ENCODE results near the gene ZNRF1.

ZNRF1 gene

DNA sequence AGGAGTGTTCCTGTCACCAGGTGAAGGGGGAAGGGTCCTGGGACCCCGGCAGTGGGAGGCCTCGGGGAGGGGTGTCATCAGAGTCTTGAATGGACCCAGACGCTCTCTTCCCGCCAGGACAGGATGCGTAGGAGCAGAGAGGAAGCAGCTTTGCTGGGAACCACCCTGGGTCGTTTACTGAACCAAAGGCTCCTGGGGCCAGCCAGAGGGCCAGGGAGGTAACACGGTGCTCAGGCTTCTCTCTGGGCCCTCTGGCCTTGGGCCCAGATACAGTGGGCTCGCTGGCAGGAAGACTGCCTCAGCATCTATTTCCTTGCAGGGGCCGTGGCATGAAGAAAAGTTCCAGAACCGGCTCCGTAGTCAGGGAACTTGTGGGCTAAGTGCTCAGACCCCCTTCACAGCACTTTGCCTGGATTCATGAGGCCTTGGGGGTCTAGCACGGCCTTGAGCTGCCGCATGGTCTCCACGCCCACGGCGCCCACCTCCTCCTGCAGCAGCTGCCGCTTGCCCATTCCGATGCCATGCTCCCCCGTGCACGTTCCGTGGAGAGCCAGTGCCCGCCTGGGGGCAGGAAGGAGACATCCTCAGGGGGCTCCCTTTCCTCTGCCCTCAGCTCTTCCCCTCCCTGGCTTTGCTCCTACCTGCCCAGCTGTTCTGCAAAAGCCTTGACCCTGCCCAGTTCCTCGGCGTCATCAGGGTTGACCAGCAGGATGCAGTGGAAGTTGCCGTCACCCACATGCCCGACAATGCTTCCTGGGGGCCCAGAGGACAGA, 113.3 kb downstream of the ZNRF1 start:
- in situ Hi-C loops (cut with MboI; ENCODE audit: low sequenced_read_pairs), result no loop called here
- Histone ChIP-seq H3K4me3 (no peak overlapping the region), H3K9me3 (no peaks in the 10 kb centered on the region), H3K36me3 (replicated peaks) (no peaks in the 10 kb centered on the region), H3K4me1 (peaks cover 9% of the 10 kb centered on the region), H3K27me3 (ENCODE audit: low read depth) (no peaks in the 10 kb centered on the region)
- DNase-seq (ENCODE audit: low spot score in 2 of 2), result no peak

DNA sequence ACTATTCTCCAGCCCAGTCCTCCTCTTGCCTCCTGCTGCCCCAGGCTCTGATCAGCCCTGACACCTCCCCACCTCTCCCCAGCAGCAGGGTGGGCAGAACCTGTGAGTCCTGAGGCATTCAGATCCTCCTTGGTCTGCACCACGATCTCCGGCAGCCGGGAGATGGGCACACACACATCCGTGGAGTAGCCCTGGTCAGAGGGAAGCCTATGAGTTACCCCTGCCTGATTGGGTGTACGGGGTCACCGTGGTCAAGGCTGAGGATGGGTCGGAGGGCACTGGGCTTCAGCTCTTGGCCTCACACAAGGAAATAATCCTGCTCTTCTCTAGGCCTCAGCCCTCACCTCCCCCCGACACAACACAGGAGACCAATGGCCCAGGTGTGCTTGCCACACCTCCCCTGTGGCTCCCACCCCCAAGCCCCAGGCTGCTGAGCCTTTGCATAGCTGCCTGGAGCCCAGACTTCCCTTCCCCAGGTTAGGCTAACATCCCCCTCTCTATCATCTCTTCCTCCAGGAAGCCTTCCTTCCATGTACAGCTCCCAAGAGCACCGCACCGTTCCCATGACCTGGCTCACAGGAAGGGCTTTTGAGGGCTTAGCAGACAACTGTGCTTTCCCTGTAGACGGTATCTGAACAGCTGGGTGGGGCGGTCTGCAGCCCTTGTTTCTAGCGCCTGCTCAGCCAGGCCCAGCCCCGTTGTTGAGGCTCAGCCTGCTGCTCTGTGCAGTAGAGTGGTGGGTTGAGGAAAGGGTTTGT, 114.1 kb downstream of the ZNRF1 start:
- Histone ChIP-seq H3K4me3 (no peak overlapping the region), H3K27me3 (ENCODE audit: low read depth) (no peaks in the 10 kb centered on the region), H3K36me3 (replicated peaks) (no peaks in the 10 kb centered on the region), H3K4me1 (peaks cover 9% of the 10 kb centered on the region), H3K9me3 (no peaks in the 10 kb centered on the region)
- DNase-seq (ENCODE audit: low spot score in 2 of 2), result no peak
- in situ Hi-C loops (cut with MboI; ENCODE audit: low sequenced_read_pairs), result no loop called here

DNA sequence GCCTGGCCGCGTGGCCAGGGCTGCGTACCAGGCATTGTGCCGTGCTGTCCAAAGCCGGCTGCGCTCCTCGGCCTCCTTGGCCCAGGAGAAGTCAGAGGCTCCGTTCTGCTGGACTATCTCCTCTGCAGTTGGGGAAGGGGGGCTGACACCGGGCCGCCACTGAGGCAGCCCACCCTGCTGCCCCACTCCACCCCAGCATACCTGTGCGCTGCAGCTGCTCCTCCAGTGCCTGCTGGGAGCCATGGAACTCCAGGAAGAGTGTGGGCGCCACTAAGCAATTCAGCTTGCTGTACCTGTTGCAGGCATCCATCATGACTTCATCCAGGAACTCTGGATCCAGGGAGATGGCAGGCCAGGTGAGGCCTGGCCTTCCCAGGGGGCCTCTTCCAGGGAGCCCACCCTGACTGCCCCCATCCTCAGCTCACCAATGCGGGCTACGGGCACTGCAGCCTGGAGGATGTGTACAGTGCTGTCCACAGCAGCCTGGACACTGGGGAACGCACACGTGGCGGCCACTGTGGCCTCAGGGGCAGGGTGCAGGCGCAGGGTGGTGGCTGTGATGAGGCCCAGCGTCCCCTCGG, 114.8 kb downstream of the ZNRF1 start:
- Histone ChIP-seq H3K9me3 (no peaks in the 10 kb centered on the region), H3K4me1 (peaks cover 9% of the 10 kb centered on the region), H3K27me3 (ENCODE audit: low read depth) (no peaks in the 10 kb centered on the region), H3K36me3 (replicated peaks) (no peaks in the 10 kb centered on the region), H3K4me3 (no peak overlapping the region)
- no peak for DNase-seq (ENCODE audit: low spot score in 2 of 2)
- in situ Hi-C loops (cut with MboI; ENCODE audit: low sequenced_read_pairs), result no loop called here

DNA sequence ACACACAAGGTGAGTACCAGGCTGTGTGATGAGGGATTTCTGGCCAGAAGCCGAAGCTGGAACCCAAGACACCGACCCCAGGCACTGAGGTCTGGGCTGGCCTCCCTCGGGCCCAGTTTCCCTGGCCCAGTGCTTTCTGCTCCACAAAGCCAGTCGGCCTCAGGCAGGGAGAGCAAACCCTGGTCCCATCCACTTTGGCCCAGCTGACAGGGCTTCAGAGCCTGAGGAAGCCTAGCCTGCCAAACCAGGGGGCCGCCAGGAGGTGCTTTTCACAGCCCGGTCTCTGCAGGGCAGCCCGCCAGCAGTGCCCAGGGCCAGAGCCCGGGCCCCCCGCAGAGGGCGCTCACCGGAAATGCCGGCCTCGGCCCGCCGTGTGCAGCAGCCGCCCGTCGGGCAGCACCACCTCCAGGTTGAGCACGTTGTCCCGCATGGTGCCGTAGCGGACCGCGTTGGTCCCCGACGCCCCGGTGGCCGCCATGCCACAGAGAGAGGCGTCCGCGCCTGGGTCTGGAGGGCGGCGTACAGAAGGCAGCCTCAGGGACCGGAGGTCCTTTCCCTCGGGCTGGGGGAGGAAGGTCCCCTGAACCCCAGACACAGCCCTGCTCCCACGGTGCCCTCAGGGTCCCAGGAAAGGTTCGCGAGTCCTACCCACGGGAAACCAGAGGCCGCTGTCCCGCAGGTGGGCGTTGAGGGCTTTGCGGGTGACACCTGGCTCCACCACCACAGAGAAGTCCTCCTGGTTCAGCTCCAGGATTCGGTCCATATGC, 115.5 kb downstream of the ZNRF1 start:
- no peaks in the 10 kb centered on the region for H3K27me3 ChIP-seq (ENCODE audit: low read depth)
- no peaks in the 10 kb centered on the region for H3K9me3 ChIP-seq
- H3K4me1 ChIP-seq, result peaks cover 9% of the 10 kb centered on the region
- in situ Hi-C loops (cut with MboI; ENCODE audit: low sequenced_read_pairs), result no loop called here
- H3K36me3 ChIP-seq (replicated peaks), result no peaks in the 10 kb centered on the region
- no peak for DNase-seq (ENCODE audit: low spot score in 2 of 2)
- H3K4me3 ChIP-seq, result no peak overlapping the region

DNA sequence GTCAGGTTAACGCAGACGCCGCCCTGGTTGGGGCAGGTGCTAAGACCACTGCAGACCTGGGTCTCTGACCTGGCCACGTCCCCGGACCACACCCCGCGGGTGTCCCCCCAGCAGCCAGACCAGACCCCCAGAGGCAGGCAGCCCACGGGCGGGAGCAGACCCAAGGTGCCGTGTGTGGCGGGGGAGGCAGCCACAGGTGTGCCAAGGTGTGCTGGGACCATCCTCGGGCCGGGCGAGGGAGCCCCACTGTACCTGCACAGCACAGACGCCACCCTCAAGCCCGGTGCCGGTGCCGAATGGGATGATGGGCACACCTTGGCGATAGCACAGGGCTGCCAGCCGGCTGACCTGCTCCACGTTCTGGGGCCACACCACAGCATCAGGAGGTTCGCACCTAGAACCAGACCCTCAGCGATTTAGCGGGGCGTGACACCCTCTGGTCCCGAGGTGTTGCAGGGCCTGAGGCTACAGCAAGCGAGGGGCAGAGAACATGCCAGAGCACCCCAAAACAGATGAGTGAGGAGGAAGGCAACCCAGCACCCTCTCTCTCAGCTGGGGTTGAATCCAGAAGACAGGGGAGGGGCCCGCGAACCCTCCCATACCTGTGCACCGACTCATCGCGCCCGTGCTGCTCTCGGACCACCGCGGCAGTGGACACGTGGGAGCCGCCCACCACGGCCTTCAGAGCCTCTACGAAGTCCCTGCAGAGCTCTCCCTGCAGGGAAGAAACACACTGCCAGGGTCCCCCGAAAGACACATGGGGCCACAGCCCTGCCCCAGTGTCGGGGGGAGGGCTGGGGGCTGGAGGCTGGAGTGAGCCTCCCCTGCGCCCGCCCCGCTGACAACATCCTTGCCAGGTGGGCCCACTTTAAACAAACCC, 116.4 kb downstream of the ZNRF1 start:
- in situ Hi-C loops (cut with MboI; ENCODE audit: low sequenced_read_pairs), result no loop called here
- H3K36me3 ChIP-seq (replicated peaks), result no peaks in the 10 kb centered on the region
- H3K4me1 ChIP-seq, result peaks cover 9% of the 10 kb centered on the region
- DNase-seq (ENCODE audit: low spot score in 2 of 2), result no peak
- no peaks in the 10 kb centered on the region for H3K9me3 ChIP-seq
- no peaks in the 10 kb centered on the region for H3K27me3 ChIP-seq (ENCODE audit: low read depth)
- no peak overlapping the region for H3K4me3 ChIP-seq

DNA sequence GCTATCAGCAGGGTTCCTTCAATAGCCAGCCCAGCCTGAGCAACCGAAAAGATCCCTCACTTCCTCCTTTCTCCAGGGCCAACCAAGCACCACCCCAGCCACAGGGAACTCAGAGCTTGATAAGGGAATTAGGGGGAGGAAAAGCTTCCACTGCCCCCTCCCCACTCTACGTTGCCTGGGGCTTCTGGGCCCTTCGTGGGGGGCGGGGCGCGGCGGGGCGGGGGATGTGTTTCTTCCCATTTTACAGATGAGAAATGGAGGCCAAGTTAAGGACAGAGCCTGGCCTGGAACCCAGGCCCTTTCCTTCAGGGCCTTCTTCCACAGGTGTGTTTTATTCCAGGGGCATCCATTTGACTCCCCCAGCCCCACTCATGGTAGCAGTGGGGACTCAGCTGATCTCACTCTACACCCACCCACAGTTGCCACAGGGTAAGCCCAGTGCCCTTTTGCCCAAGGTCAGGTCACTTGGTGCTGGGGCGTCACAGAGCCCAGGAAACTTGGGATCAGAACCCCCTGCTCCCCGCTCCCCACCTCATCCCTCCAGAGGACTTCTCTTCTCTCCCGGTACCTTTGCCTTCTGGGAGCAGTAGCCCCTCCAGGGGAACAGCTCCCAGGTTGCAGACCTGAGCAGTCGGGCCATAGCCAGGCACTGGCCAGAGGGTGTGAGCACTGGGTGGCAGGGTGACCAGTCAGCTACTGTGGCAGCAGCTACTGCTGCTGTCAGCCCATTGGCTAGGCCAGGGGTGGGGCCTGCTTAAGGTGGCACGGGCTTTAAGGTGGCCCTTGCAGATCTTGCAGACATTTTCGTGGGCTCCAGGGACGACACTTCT, 117.5 kb downstream of the ZNRF1 start, which contains the start of gene LDHD:
LDHD (minus strand) TSS at position 700 of the 830 bp plus-strand sequence; CDS start at position 640, 60 bp downstream.
- in situ Hi-C loops (cut with MboI; ENCODE audit: low sequenced_read_pairs), result no loop called here
- Histone ChIP-seq H3K4me1 (peaks cover 9% of the 10 kb centered on the region), H3K4me3 (peak within 1 kb of the TSS; percentile 25), H3K36me3 (replicated peaks) (no peaks in the 10 kb centered on the region), H3K9me3 (no peaks in the 10 kb centered on the region), H3K27me3 (ENCODE audit: low read depth) (no peaks in the 10 kb centered on the region)
- peak; percentile 67 to 85 for DNase-seq (ENCODE audit: low spot score in 2 of 2)

DNA sequence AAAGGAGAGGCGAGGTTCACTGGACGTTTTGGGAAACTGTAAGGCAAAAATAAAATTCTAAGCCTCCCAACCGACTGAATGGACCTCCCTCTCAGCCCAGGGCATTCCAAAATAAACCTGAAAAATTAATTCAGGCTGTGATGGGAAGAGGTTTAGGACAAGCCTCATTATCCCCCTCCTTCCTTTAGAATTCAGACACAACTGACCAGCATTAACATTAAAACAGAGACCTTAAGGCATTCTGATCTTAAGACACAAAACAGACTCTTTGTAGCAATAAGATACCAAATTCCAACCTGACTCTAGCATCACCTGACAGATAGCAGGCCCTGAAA, 118.1 kb downstream of the ZNRF1 start:
- in situ Hi-C loops (cut with MboI; ENCODE audit: low sequenced_read_pairs), result no loop called here
- DNase-seq (ENCODE audit: low spot score in 2 of 2), result peak in 1 of 2 experiments; percentile 31
- no peaks in the 10 kb centered on the region for H3K27me3 ChIP-seq (ENCODE audit: low read depth)
- peaks cover 1% of the 10 kb centered on the region for H3K9me3 ChIP-seq
- H3K4me3 ChIP-seq, result no peak overlapping the region; the same call in 1 of the 2 replicates
- H3K4me1 ChIP-seq, result peaks cover 9% of the 10 kb centered on the region
- no peaks in the 10 kb centered on the region for H3K36me3 ChIP-seq (replicated peaks)

DNA sequence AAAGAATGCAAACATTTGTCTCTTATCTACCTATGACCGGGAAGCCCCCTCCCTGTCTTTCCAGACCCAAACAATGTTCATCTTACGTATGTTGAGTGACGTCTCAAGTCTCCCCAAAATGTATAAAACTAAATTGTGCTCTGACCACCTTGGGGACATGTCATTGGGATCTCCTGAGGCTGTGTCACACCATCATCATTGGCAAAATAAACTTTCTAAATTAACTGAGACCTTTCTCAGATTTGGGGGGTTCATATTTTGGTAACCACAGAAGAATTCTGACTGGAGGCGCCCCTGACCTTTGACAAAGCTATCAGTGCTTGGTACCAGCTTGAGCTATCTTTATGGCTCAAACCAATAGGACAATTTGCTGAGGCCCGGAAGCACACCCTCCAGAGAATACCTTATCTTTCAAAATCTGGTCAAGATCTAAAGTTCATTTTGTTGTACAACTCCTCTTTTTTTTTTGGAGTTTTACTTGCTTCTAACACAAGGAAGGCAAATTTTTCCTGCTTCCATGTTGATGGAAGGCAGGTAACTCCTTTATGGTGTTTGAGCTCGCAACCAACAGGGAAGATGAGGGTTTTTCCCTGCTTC, 120.2 kb downstream of the ZNRF1 start:
- in situ Hi-C loops (cut with MboI; ENCODE audit: low sequenced_read_pairs), result no loop called here
- no peaks in the 10 kb centered on the region for H3K27me3 ChIP-seq (ENCODE audit: low read depth)
- no peak for DNase-seq (ENCODE audit: low spot score in 2 of 2)
- peaks cover 9% of the 10 kb centered on the region for H3K9me3 ChIP-seq
- no peak overlapping the region for H3K4me3 ChIP-seq
- peaks cover 9% of the 10 kb centered on the region for H3K4me1 ChIP-seq
- H3K36me3 ChIP-seq (replicated peaks), result no peaks in the 10 kb centered on the region

DNA sequence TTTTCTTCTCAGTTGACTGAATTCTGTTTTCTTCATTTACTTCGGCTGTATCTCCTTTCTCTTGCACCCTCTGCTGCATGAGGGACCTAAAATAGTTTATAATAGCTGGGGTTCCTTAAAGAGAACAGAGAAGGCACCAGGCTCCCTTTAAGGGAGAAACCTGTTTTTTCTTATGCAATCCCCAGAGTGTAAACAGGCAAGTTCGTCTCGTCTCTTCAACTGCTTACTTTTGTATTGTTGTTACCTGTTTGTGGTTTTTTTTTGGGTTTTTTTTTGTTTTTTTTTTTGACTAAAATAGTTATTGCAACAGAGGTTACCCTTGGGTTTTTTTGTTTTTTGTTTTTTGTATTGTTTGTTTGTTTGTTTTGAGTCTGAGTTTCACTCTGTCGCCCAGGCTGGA, 121.4 kb downstream of the ZNRF1 start:
- Histone ChIP-seq H3K27me3 (ENCODE audit: low read depth) (no peaks in the 10 kb centered on the region), H3K9me3 (peaks cover 9% of the 10 kb centered on the region), H3K4me3 (no peak overlapping the region), H3K4me1 (peaks cover 9% of the 10 kb centered on the region), H3K36me3 (replicated peaks) (no peaks in the 10 kb centered on the region)
- DNase-seq (ENCODE audit: low spot score in 2 of 2), result no peak
- in situ Hi-C loops (cut with MboI; ENCODE audit: low sequenced_read_pairs), result no loop called here

DNA sequence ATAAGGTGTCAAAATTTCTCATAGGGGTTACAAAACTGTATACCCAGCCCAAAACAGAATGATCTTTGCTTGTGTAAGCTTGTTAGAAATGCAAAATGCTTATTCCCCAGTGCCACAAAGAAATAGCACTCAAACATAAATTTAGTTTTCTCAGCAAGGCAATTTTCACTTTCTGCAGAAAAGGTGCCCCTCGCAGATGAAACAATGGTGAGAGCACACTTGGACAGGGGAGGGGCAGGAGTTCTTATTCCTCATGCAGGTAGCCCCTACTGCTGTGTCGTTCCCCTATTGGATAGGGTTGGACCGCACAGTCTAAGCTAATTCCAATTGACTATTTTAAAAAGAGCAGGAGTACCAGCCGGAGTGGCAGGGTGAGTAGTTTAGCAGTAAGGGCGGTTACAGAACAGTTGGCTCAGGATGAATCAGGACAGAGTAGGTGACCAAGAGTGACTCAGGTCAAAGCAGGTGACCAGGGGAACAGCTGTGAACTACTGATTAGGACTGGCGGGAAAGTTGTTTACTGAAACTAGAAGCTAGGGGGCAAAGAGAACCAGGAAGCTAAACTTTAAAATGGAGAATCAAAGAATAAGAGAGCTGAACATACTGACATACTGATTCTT, 123.2 kb downstream of the ZNRF1 start:
- in situ Hi-C loops (cut with MboI; ENCODE audit: low sequenced_read_pairs), result no loop called here
- Histone ChIP-seq H3K4me3 (no peak overlapping the region), H3K4me1 (peaks cover under 1% of the 10 kb centered on the region), H3K27me3 (ENCODE audit: low read depth) (no peaks in the 10 kb centered on the region), H3K9me3 (peaks cover 9% of the 10 kb centered on the region), H3K36me3 (replicated peaks) (no peaks in the 10 kb centered on the region)
- DNase-seq (ENCODE audit: low spot score in 2 of 2), result no peak

DNA sequence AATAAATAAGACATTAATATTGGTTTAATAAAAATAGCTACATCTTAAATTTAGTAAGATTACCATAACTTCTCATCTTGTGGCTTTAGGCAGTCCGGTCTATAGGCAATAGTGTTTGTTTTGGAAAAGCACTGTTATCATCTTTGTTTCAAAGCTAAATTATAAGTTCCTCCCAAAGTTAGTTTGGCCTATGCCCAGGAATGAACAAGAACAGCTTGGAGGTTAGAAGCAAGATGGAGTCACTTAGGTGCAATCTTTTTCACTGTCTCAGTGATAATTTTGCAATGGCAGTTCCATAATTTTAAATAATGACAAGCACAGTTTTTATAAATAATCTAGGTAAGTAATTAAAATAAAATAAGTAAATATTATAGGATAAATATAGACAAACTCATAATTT, 123.8 kb downstream of the ZNRF1 start:
- H3K4me3 ChIP-seq, result no peak overlapping the region
- peaks cover 9% of the 10 kb centered on the region for H3K9me3 ChIP-seq
- DNase-seq (ENCODE audit: low spot score in 2 of 2), result no peak
- in situ Hi-C loops (cut with MboI; ENCODE audit: low sequenced_read_pairs), result no loop called here
- no peaks in the 10 kb centered on the region; the same call in 1 of the 2 replicates for H3K4me1 ChIP-seq
- no peaks in the 10 kb centered on the region for H3K27me3 ChIP-seq (ENCODE audit: low read depth)
- H3K36me3 ChIP-seq (replicated peaks), result no peaks in the 10 kb centered on the region
